OCI-LY3 (cell line): ENCODE results near the gene CPED1.

Experiments used
- CTCF ChIP-seq: fragments of 200-600, 300-600 bp; sonication (generic); IDR thresholded peaks from 2 replicates; pipeline ENCODE4 v1.5.1; 2014; ENCODE audit warnings: antibody characterized with exemption, low read length, low read depth
- EZH2phosphoT487 ChIP-seq: fragments of 200-600 bp; shearing (Covaris generic); IDR thresholded peaks from 2 replicates; pipeline ENCODE4 v1.6.1; 2018; ENCODE audit warnings: antibody characterized with exemption, mixed run types, low read depth

- TF ChIP-seq CTCF: no peak
- TF ChIP-seq EZH2phosphoT487: no peak
Observed at GRCh38 chr7:121322460-121322859, 333.9 kb downstream of the CPED1 start.
